NB4 (cell line): ENCODE measurements around the gene ZNF618.

ENCODE experiments used
- DNase-seq: peaks from one replicate; pipeline ENCODE4 v3.0.0; 2010; ENCODE audit warnings: low read depth
- H3K4me3 ChIP-seq: one replicate; pipeline ENCODE4 v1.5.1; 2011; ENCODE audit warnings: mild to moderate bottlenecking, low read depth, low read length, moderate library complexity
- MYC ChIP-seq: IDR thresholded peaks from 2 replicates; pipeline ENCODE4 v1.6.1; 2011; ENCODE audit warnings: low read depth, low read length
- POLR2A ChIP-seq: IDR thresholded peaks from 2 replicates; pipeline ENCODE4 v1.6.1; 2011; ENCODE audit warnings: mild to moderate bottlenecking; ENCODE audit not compliant: insufficient read length; ENCODE audit errors: extremely low read depth
- TF ChIP-seq, protein P1 (sequence below): IDR thresholded peaks from 2 replicates; pipeline ENCODE4 v1.6.1; 2011; ENCODE audit warnings: low read depth, low read length
- TF ChIP-seq, protein P2 (sequence below): IDR thresholded peaks from one replicate; pipeline ENCODE4 v1.5.1; 2012; ENCODE audit warnings: low read depth, low read length

Gene ZNF618

DNA sequence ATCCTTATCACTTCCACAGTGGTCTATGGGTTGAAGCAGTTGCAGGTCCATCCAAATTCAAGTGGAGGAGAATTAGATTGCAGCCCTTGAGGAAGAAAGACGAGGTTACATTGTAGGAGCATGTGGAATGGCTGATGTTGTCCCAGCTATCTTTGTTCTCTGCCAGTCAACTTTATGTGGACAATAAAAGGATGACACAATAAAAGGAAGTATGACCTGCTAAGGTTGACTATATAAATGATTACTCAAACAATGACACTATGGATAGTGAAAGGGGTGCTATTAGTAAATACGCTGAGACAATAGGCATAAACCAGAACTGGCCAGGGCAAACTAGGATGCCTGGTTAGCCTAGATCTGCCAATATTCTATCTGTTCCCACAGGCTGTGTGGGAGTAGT lies 12.8 kb upstream of the ZNF618 start:
- no peak overlapping the region for H3K4me3 ChIP-seq
- no peak for TF ChIP-seq POLR2A
- TF ChIP-seq, protein P1, sequence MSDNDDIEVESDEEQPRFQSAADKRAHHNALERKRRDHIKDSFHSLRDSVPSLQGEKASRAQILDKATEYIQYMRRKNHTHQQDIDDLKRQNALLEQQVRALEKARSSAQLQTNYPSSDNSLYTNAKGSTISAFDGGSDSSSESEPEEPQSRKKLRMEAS: no peak
- no peak for TF ChIP-seq MYC
- TF ChIP-seq, protein P2, sequence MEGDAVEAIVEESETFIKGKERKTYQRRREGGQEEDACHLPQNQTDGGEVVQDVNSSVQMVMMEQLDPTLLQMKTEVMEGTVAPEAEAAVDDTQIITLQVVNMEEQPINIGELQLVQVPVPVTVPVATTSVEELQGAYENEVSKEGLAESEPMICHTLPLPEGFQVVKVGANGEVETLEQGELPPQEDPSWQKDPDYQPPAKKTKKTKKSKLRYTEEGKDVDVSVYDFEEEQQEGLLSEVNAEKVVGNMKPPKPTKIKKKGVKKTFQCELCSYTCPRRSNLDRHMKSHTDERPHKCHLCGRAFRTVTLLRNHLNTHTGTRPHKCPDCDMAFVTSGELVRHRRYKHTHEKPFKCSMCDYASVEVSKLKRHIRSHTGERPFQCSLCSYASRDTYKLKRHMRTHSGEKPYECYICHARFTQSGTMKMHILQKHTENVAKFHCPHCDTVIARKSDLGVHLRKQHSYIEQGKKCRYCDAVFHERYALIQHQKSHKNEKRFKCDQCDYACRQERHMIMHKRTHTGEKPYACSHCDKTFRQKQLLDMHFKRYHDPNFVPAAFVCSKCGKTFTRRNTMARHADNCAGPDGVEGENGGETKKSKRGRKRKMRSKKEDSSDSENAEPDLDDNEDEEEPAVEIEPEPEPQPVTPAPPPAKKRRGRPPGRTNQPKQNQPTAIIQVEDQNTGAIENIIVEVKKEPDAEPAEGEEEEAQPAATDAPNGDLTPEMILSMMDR: no peak
- DNase-seq: no peak

DNA sequence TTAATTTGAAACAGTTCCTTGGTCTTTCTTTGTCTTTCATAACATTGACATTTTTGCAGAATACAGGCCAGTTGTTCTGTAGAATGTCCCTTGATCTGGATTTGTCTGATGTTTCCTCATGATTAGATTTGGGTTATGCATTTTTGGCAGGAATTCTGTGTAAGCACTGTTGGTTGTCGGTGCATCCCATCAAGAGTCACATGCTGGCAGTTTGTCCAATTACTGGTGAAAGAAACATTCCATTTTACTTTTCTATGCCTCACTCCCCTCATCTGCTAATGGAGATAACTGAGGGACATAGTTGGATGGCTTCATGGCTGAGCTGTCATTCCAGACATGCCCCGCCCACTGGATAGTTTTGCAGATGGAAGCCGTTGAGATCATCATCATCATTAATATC lies 7.6 kb upstream of the ZNF618 start:
- no peak overlapping the region for H3K4me3 ChIP-seq
- no peak for DNase-seq
- TF ChIP-seq, protein P1: no peak
- TF ChIP-seq, protein P2: no peak
- TF ChIP-seq MYC: no peak
- TF ChIP-seq POLR2A: no peak

DNA sequence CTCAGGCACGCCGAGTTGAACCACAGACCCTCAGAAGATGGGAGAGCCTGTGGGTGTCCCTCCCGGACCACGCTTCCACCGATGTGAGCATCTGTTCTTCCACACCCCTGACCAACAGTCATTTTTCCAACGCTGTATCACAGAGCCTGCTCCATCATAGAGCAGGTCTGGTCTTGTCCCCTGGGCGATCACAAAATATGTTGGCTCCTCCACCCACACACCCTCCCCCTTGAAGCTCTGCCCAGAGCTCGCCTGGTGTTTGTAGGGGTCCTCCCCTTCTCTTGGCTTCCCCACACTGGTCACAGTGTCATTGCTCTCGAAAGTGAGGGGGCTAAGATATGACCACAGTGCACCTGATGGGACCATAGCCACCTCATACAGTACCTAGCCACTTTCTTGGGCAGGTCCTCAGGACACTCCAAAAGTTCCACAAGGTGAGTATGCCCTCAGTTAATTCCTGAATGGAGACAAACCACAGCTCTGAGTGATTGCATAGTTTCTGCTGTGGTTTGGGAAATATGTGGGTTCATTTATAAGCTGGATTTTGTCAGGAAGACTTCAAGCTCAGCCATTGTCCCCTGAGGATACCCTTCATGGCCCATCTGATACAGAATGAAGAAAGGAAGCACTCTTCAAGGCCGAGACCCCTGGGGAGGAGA lies 3.5 kb upstream of the ZNF618 start:
- DNase-seq: no peak
- no peak overlapping the region for H3K4me3 ChIP-seq
- TF ChIP-seq, protein P2: no peak
- no peak for TF ChIP-seq POLR2A
- TF ChIP-seq, protein P1: no peak
- TF ChIP-seq MYC: no peak

DNA sequence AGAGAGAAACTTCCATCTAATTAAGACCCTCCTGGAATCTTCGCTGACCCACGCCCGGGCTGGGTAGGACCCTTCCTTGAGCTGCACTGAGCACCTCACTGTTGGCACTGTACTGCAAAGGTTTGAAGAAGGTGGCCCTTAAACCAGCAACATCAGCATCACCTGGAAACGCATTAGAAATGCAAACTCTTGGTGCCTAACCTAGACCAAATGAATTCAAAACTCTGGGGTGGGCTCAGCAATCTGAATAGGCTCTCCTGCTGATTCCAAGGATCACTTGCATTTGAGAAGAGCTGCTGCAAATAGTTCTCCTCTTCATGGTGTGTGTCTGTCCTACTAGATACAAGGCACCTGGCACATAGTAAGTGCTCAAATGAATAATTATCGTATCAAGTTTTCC lies 2.7 kb upstream of the ZNF618 start:
- DNase-seq: no peak
- no peak overlapping the region for H3K4me3 ChIP-seq
- TF ChIP-seq, protein P1: no peak
- TF ChIP-seq POLR2A (no peak), MYC (no peak)
- TF ChIP-seq, protein P2: no peak

DNA sequence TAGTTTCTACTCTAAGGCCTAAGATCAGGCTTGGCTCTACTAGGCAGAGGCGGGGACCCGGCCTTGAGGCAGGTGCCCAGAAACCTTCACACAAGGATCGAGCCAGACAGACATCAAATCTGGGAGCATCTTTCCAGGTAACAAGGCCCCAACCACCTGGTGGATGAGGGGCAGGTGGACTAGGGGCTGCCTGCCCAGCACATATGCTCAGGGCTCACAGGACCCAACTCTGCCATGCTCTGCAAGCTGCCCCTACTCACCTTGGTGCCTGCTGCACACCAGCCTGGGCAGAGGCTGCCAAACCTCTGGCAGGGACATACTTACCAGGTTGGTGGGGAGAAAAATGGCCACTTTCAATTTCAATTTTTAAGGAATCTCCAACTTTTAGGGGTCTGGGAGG lies 2.2 kb upstream of the ZNF618 start:
- no peak for DNase-seq
- H3K4me3 ChIP-seq: no peak overlapping the region
- TF ChIP-seq MYC: no peak
- TF ChIP-seq, protein P1: no peak
- TF ChIP-seq, protein P2: no peak
- no peak for TF ChIP-seq POLR2A
